ENCODE measurements around the gene TAL2. TPM values are rescaled to one million over a fixed set of nuclear protein-coding genes. Genes with fewer than 3 reads are reported as not detected.

The TAL2 gene
- total and polyA plus RNA-seq, 10 of the 15 experiments (the other 5 are each of a cell fraction or from before 2014, with no cell fraction given): 0.16 to 0.51 (median 0.34) TPM; not detected in 1

GRCh38 chr9:105643795-105644194 lies 18.5 kb upstream of the TAL2 start:
- RAD21 ChIA-PET (ENCODE audit: unreplicated experiment): no interaction called here
- no peak overlapping the region for H3K4me3 ChIP-seq
- CTCF ChIA-PET: interaction anchor here (1.4 kb wide), 1 partner anchor 91 kb away, joined by 3 read pairs; no protein-coding TSS in a partner anchor
- no peak for ATAC-seq
- BruUV-seq (replicated peaks): no TSS peak
- in situ Hi-C loops (cut with MboI): no loop called here
- H3K27ac ChIP-seq (ENCODE audit: control insufficient read depth, insufficient read depth): no peak overlapping the region
- H3K27me3 ChIP-seq (replicated peaks in 1 of 2; ENCODE audit: control insufficient read depth in 2 of 2, insufficient read depth in 2 of 2, low read length in 1 of 2): no peaks in the 10 kb centered on the region
- FAIRE-seq: no peak
- intact Hi-C loops (cut with micrococcal nuclease; ENCODE audit: unreplicated experiment): no loop called here
- no peak overlapping the region for H3K9ac ChIP-seq (ENCODE audit: control insufficient read depth, insufficient read depth, low read length)
- SMC1A ChIA-PET (ENCODE audit: uncharacterized antibody, unreplicated experiment): interaction anchor here (1.6 kb wide), 1 partner anchor 9 kb away, joined by 4 read pairs; no protein-coding TSS in a partner anchor
- H3K79me2 ChIP-seq (ENCODE audit: control insufficient read depth, insufficient read depth, low read length): no peaks in the 10 kb centered on the region
- TF ChIP-seq RBBP5 (conservative IDR thresholded peaks at IDR 0.05): no peak
- no peak for TF ChIP-seq SREBF1 (IDR thresholded peaks at IDR 0.05; ENCODE audit: low read length)
- TF ChIP-seq BHLHE40 (IDR thresholded peaks at IDR 0.05; ENCODE audit: borderline replicate concordance in 1 of 2, low read depth in 2 of 2, low read length in 1 of 2): no peak
- no peak for TF ChIP-seq NR2C2 (IDR thresholded peaks at IDR 0.05; ENCODE audit: borderline replicate concordance, control insufficient read depth, insufficient read length, low read depth)
- no peak for TF ChIP-seq NBN (IDR thresholded peaks at IDR 0.05)
- peaks cover 4% of the 10 kb centered on the region; the same call in 1 of the 2 replicates for H3K4me1 ChIP-seq (ENCODE audit: control insufficient read depth, insufficient read depth, low read length)
- no peak overlapping the region for H3K4me2 ChIP-seq (ENCODE audit: control insufficient read depth, insufficient read depth)
- no peak overlapping the region for H2AFZ ChIP-seq (ENCODE audit: control insufficient read depth, low read depth, low read length)
- H3K9me3 ChIP-seq (replicated peaks; ENCODE audit: control insufficient read depth, insufficient read depth, low read length): no peaks in the 10 kb centered on the region; the same call in 2 of the 3 replicates
- POLR2A ChIA-PET: no interaction called here
- no peaks in the 10 kb centered on the region for H4K20me1 ChIP-seq (ENCODE audit: control insufficient read depth, insufficient read depth)
- DNase-seq (ENCODE audit: low read depth, low spot score): no peak
- H3K36me3 ChIP-seq (ENCODE audit: control insufficient read depth in 2 of 2, insufficient read depth in 2 of 2, low read length in 1 of 2): no peaks in the 10 kb centered on the region

- Histone ChIP-seq H3K4me3 (no peak overlapping the region), H4K20me1 (ENCODE audit: control insufficient read depth, insufficient read depth) (no peaks in the 10 kb centered on the region), H3K4me2 (ENCODE audit: control insufficient read depth, insufficient read depth) (no peak overlapping the region), H3K27ac (ENCODE audit: control insufficient read depth, insufficient read depth) (no peak overlapping the region), H3K27me3 (replicated peaks in 1 of 2; ENCODE audit: control insufficient read depth in 2 of 2, insufficient read depth in 2 of 2, low read length in 1 of 2) (no peaks in the 10 kb centered on the region), H3K79me2 (ENCODE audit: control insufficient read depth, insufficient read depth, low read length) (no peaks in the 10 kb centered on the region), H3K36me3 (ENCODE audit: control insufficient read depth in 2 of 2, insufficient read depth in 2 of 2, low read length in 1 of 2) (no peaks in the 10 kb centered on the region), H3K9ac (ENCODE audit: control insufficient read depth, insufficient read depth, low read length) (no peak overlapping the region), H2AFZ (ENCODE audit: control insufficient read depth, low read depth, low read length) (no peak overlapping the region), H3K9me3 (replicated peaks; ENCODE audit: control insufficient read depth, insufficient read depth, low read length) (no peaks in the 10 kb centered on the region; the same call in 2 of the 3 replicates), H3K4me1 (ENCODE audit: control insufficient read depth, insufficient read depth, low read length) (no peaks in the 10 kb centered on the region)
- RAD21 ChIA-PET (ENCODE audit: unreplicated experiment): no interaction called here
- no peak for ATAC-seq
- DNase-seq (ENCODE audit: low read depth, low spot score): no peak
- intact Hi-C loops (cut with micrococcal nuclease; ENCODE audit: unreplicated experiment) (no loop called here), in situ Hi-C loops (cut with MboI) (no loop called here)
- SMC1A ChIA-PET (ENCODE audit: uncharacterized antibody, unreplicated experiment): no interaction called here
- no peak for FAIRE-seq
- BruUV-seq (replicated peaks): no TSS peak
- CTCF ChIA-PET: interaction anchor here (1.0 to 1.4 kb wide), 2 partner anchors 9 to 197 kb away, joined by 3 to 6 read pairs; no protein-coding TSS in a partner anchor
- POLR2A ChIA-PET: no interaction called here
- WGBS (ENCODE audit: insufficient coverage, insufficient replicate concordance, low lambda C conversion rate, missing lambda C conversion rate): 83% methylated on average over 7 of the region's 7 CpGs
- no peak for TF ChIP-seq SMAD1 (IDR thresholded peaks at IDR 0.05; ENCODE audit: low read depth, partially characterized antibody)
- TF ChIP-seq ZNF622 (IDR thresholded peaks at IDR 0.05): no peak
- no peak for TF ChIP-seq IRF4 (IDR thresholded peaks at IDR 0.05; ENCODE audit: low read depth, low read length)
- no peak for TF ChIP-seq MYB (IDR thresholded peaks at IDR 0.05; ENCODE audit: borderline replicate concordance, low read depth, low read length)
- no peak for TF ChIP-seq ETV6 (conservative IDR thresholded peaks at IDR 0.05 in 1 of 2, IDR thresholded peaks at IDR 0.05 in 1 of 2; ENCODE audit: borderline replicate concordance in 1 of 2, low read depth in 1 of 2)
- no peak for TF ChIP-seq CREM (IDR thresholded peaks at IDR 0.05; ENCODE audit: low read depth)
- TF ChIP-seq BCL3 (IDR thresholded peaks at IDR 0.05; ENCODE audit: borderline replicate concordance, insufficient read depth, low read depth, low read length, poor library complexity, severe bottlenecking): no peak
- no peak for TF ChIP-seq ZSCAN29 (IDR thresholded peaks at IDR 0.05)
- no peak for TF ChIP-seq FOS (IDR thresholded peaks at IDR 0.05; ENCODE audit: borderline replicate concordance, extremely low read depth, insufficient read length)
- no peak for TF ChIP-seq MTA2 (IDR thresholded peaks at IDR 0.05; ENCODE audit: low read depth)
- no peak for TF ChIP-seq ZBED1 (IDR thresholded peaks at IDR 0.05; ENCODE audit: borderline replicate concordance)
- no peak for TF ChIP-seq SREBF2 (IDR thresholded peaks at IDR 0.05; ENCODE audit: low read length)
- TF ChIP-seq CHD4 (IDR thresholded peaks at IDR 0.05): no peak
Measured at GRCh38 chr9:105646879-105647594, 15.2 kb upstream of the TAL2 start.
